HG03460 (cell line): ENCODE results near the gene UNC13C.
"Not testable (repeated sequence)": the region's sequence is repeated elsewhere in the genome, so short reads cannot be mapped to it uniquely, and the experiment has no call there.

ENCODE experiments used
- ATAC-seq: cut with Tn5 transposase; IDR thresholded peaks from one replicate; pipeline ENCODE4 v1.9.1; 2021; ENCODE audit not compliant: unreplicated experiment

The UNC13C gene

GRCh38 chr15:54450288-54450687 is 472.0 kb downstream of the UNC13C start:
- ATAC-seq: not testable (repeated sequence)

- no peak for ATAC-seq
These were observed 478.2 kb downstream of the UNC13C start for GRCh38 chr15:54456413-54456812.

GRCh38 chr15:54462511-54462913 is 484.3 kb downstream of the UNC13C start:
- ATAC-seq: no peak

- no peak for ATAC-seq
These were observed 503.6 kb downstream of the UNC13C start for GRCh38 chr15:54481819-54482218.

- ATAC-seq: no peak
These were observed 504.0 kb downstream of the UNC13C start for GRCh38 chr15:54482251-54482650.

GRCh38 chr15:54500330-54500729 is 522.1 kb downstream of the UNC13C start:
- no peak for ATAC-seq

GRCh38 chr15:54502416-54503075 is 524.3 kb downstream of the UNC13C start:
- no peak for ATAC-seq

- ATAC-seq: no peak
These were observed 526.5 kb downstream of the UNC13C start for GRCh38 chr15:54504695-54505094.

GRCh38 chr15:54506977-54507524 is 528.8 kb downstream of the UNC13C start:
- ATAC-seq: no peak

GRCh38 chr15:54514601-54515000 is 536.4 kb downstream of the UNC13C start:
- ATAC-seq: no peak

- ATAC-seq: no peak
These were observed 537.7 kb downstream of the UNC13C start for GRCh38 chr15:54515664-54516582.

GRCh38 chr15:54517366-54517765 is 539.1 kb downstream of the UNC13C start:
- ATAC-seq: no peak

GRCh38 chr15:54518156-54518882 is 540.1 kb downstream of the UNC13C start:
- ATAC-seq: no peak

GRCh38 chr15:54519577-54519976 is 541.3 kb downstream of the UNC13C start:
- ATAC-seq: peak; percentile 84

- no peak for ATAC-seq
These were observed 542.4 kb downstream of the UNC13C start for GRCh38 chr15:54520616-54521015.

GRCh38 chr15:54521206-54521605 is 543.0 kb downstream of the UNC13C start:
- no peak for ATAC-seq

- no peak for ATAC-seq
These were observed 549.8 kb downstream of the UNC13C start for GRCh38 chr15:54528021-54528420.

- no peak for ATAC-seq
These were observed 562.5 kb downstream of the UNC13C start for GRCh38 chr15:54540721-54541120.

GRCh38 chr15:54547491-54547890 is 569.2 kb downstream of the UNC13C start:
- ATAC-seq: no peak

- ATAC-seq: no peak
These were observed 572.7 kb downstream of the UNC13C start for GRCh38 chr15:54550954-54551353.

GRCh38 chr15:54556231-54556630 is 578.0 kb downstream of the UNC13C start:
- no peak for ATAC-seq
